Mucosa of descending colon (tissue), 3 donors: ENCODE data around the gene ATG13. TPM values are rescaled to one million over a fixed set of nuclear protein-coding genes. Genes with fewer than 3 reads are reported as not detected.

Source experiments
- ATAC-seq: fragments of 200-7000 bp; cut with Tn5 transposase; one replicate; pipeline ENCODE4 v1.9.1; 2020; ENCODE audit warnings: mild to moderate bottlenecking, moderate library complexity
- DNase-seq, 3 donors: peaks; one replicate each; pipeline ENCODE4 v3.0.0-alpha.2; 2020
- H3K36me3 ChIP-seq: fragments of 200-600 bp; one replicate; pipeline ENCODE4 v1.8.0; 2021; ENCODE audit warnings: low read depth, mild to moderate bottlenecking
- H3K4me1 ChIP-seq: fragments of 200-600 bp; one replicate; pipeline ENCODE4 v1.8.0; 2021; ENCODE audit warnings: low read depth, mild to moderate bottlenecking
- H3K4me3 ChIP-seq: fragments of 200-600 bp; one replicate; pipeline ENCODE4 v1.8.0; 2021; ENCODE audit warnings: mild to moderate bottlenecking
- H3K9me3 ChIP-seq: fragments of 200-600 bp; one replicate; pipeline ENCODE4 v1.8.0; 2021; ENCODE audit warnings: mild to moderate bottlenecking
- CTCF ChIP-seq: fragments of 200-600 bp; IDR thresholded peaks from one replicate; pipeline ENCODE4 v1.8.0; 2022; ENCODE audit warnings: antibody characterized with exemption, mild to moderate bottlenecking
- intact Hi-C, 2 donors: fragments of 100-400 bp; cut with DNase I in 1 of 2; cut with micrococcal nuclease in 1 of 2; formaldehyde crosslinking; loops; one replicate each; pipeline versions ENCODE4 v1.11.0 to v1.11.1; 2022; cut with DNase I, micrococcal nuclease
- total RNA-seq, 3 donors: library from RNA; stranded (reverse); fragmentation: NEBNext Ultra II Directional in 2 of 3; extraction: Animal tissue kit (Norgen Biotek cat#: 25700) in 2 of 3; gene quantifications; one replicate each; pipeline versions ENCODE4 v1.2.1 to v1.2.4, GENCODE V29; 2021 to 2023
- donor health status: DM: no; HTN: no; CAD: no; lungs with moderate emphysema.
- donor health status: DM: no; HTN: no; CAD: no.
- donor health status: DM: no; HTN: yes; CAD: no.

The ATG13 gene
- total RNA-seq, 3 donors from 2014 or later, result 61.6 to 81.4 (median 62.3) TPM

- H3K36me3 ChIP-seq, result peaks cover 13% of the 10 kb centered on the region
- H3K9me3 ChIP-seq, result no peaks in the 10 kb centered on the region
- TF ChIP-seq CTCF, result no peak
- H3K4me1 ChIP-seq, result peaks cover 11% of the 10 kb centered on the region
- intact Hi-C loops, result no loop called here
- H3K4me3 ChIP-seq, result no peak overlapping the region
- ATAC-seq (no peak), DNase-seq (no peak)
Observed at GRCh38 chr11:46696212-46696558, 78.8 kb downstream of the ATG13 start.

DNA sequence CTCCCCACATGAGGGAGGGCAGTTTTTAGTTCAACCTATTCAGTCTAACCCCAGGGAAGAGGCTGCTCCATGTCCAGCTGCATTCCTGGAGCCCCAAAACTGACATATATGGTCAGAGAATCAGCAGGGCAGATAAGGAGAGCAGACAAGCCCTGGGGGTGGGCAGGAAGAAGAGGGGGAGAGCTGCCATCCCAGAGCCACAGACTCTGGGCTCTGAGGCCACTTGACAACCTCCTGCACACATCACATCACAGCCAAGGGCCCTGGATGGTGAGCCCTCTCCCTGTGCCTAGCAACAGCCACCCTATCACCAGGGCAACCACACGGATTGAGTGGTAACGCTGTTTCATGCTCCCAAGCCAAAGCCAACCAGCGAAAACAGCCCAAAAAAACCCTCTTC is 80.0 kb downstream of the ATG13 start:
- no peak overlapping the region for H3K4me3 ChIP-seq
- intact Hi-C loops, result no loop called here

DNA sequence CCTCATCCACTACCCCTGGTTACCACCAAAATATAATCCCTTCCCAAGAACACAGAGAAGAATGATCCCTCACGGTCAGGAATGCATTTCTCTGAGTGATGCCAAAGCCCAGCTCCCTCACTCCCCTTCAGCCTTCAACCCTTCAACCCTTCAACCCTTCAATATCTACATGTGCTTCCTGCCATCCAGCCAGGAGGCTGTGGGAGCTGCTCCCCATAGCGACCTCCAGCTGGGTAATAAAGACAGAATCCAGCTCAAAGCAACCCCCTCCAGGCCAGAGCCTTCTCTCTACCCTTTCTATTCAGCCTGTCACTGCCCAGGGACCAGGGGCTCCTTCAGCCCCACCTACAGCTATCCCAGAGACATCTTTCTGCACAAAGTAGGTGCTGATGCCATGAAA is 80.4 kb downstream of the ATG13 start:
- Histone ChIP-seq H3K4me1 (peaks cover 21% of the 10 kb centered on the region), H3K4me3 (no peak overlapping the region), H3K9me3 (no peaks in the 10 kb centered on the region), H3K36me3 (peaks cover 8% of the 10 kb centered on the region)
- ATAC-seq (no peak), DNase-seq (no peak)
- intact Hi-C loops, result no loop called here
- TF ChIP-seq CTCF, result no peak

More for the DNA sequence above, 80.0 kb downstream of the ATG13 start:
- TF ChIP-seq CTCF, result no peak
- ATAC-seq (no peak), DNase-seq (no peak)
- Histone ChIP-seq H3K9me3 (no peaks in the 10 kb centered on the region), H3K4me1 (peaks cover 19% of the 10 kb centered on the region), H3K36me3 (peaks cover 8% of the 10 kb centered on the region)

DNA sequence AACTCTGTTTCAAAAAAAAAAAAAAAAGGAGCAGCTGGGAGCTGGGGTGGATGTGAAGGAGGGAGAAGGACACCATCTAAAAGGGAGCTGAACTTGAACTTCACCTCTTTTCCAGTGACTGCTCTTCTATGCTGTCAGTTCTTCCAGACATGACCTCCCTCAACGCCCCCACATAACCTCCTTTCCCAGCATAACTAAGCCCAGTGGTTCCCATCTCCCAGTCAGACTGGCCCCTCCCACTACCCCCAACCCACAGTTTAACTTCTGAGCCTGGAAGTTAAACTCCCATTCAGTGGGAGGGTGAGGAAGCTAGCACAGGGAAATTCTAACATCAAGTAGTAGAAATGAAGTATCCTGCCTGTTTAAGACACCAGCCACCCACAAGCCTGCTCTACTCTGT is 81.2 kb downstream of the ATG13 start:
- intact Hi-C loops, result no loop called here
- H3K36me3 ChIP-seq, result peaks cover 8% of the 10 kb centered on the region
- no peak overlapping the region for H3K4me3 ChIP-seq

GRCh38 chr11:46700241-46701077 is 83.1 kb downstream of the ATG13 start, which contains the start of the genes ARHGAP1 and ZNF408:
Gene ARHGAP1, minus strand, starts transcription at chr11:46700619. Its CDS starts 4,512 bp downstream, at chr11:46696107.
Gene ZNF408, plus strand, starts transcription at chr11:46701031. Its CDS starts 17 bp downstream, at chr11:46701048.
- DNase-seq (peak; percentile 99 to 100 (median 100)), ATAC-seq (peak; percentile 97)
- no peak for TF ChIP-seq CTCF
- H3K4me1 ChIP-seq, result peaks cover 21% of the 10 kb centered on the region
- intact Hi-C loops, result no loop called here
- peaks cover 11% of the 10 kb centered on the region for H3K36me3 ChIP-seq
- peak within 1 kb of the TSS; percentile 90 for H3K4me3 ChIP-seq
- no peaks in the 10 kb centered on the region for H3K9me3 ChIP-seq

More for the DNA sequence above, 81.2 kb downstream of the ATG13 start:
- ATAC-seq, result no peak
- Histone ChIP-seq H3K9me3 (no peaks in the 10 kb centered on the region), H3K4me1 (peaks cover 21% of the 10 kb centered on the region)
- TF ChIP-seq CTCF, result no peak
- DNase-seq, result no peak
